Stomach (tissue), 9 donors: Measurements from ENCODE around the gene MIPOL1. TPM values are rescaled to one million over a fixed set of nuclear protein-coding genes. Genes with fewer than 3 reads are reported as not detected.

ENCODE experiments used
- DNase-seq, 2 donors: peaks; one replicate each; pipeline versions ENCODE4 v3.0.0 to v3.0.0-alpha.2; 2013 to 2019
- H3K27ac ChIP-seq, 5 donors: fragments of 200-600 bp in 4 of 5; sonication (generic) in 4 of 5; one replicate each; pipeline ENCODE4 v1.5.1; 2013 to 2019; ENCODE audit warnings: mild to moderate bottlenecking in 1 of 5, moderate library complexity in 1 of 5
- H3K27me3 ChIP-seq, 3 donors: fragments of 200-600 bp; sonication (generic); one replicate each; pipeline ENCODE4 v1.5.1; 2017 to 2019; ENCODE audit warnings: mixed run types in 1 of 3
- H3K36me3 ChIP-seq, 4 donors: fragments of 200-600 bp; sonication (generic); 1 replicate in 3 of 4; 2 replicates in 1 of 4; pipeline ENCODE4 v1.5.1; 2016 to 2019
- H3K4me1 ChIP-seq, 4 donors: fragments of 200-600 bp; sonication (generic); one replicate each; pipeline ENCODE4 v1.5.1; 2016 to 2019
- H3K4me3 ChIP-seq, 4 donors: fragments of 200-600 bp; sonication (generic) in 3 of 4; one replicate each; pipeline ENCODE4 v1.5.1; 2016 to 2019; ENCODE audit warnings: mild to moderate bottlenecking in 1 of 4
- H3K9me3 ChIP-seq, 4 donors: fragments of 200-600 bp; sonication (generic); one replicate each; pipeline ENCODE4 v1.5.1; 2016 to 2019
- EP300 ChIP-seq: sonication (generic); formaldehyde crosslinking; IDR thresholded peaks from one replicate; pipeline ENCODE4 v1.6.1; 2017; ENCODE audit warnings: antibody characterized with exemption
- POLR2A ChIP-seq, 4 donors: fragments of 450-650 bp; IDR thresholded peaks; one replicate each; pipeline ENCODE4 v1.6.1; 2016; ENCODE audit warnings: antibody characterized with exemption in 4 of 4, control low read depth in 2 of 4, mild to moderate bottlenecking in 1 of 4, moderate library complexity in 1 of 4
- POLR2AphosphoS5 ChIP-seq, 3 donors: sonication (generic); formaldehyde crosslinking; IDR thresholded peaks; one replicate each; pipeline ENCODE4 v1.6.1; 2016; ENCODE audit warnings: antibody characterized with exemption in 3 of 3
- whole genome bisulfite sequencing, 5 donors: extraction: QIAGEN DNeasy Blood & Tissue Kit in 3 of 5; methylation state at CpG; one replicate each; pipeline versions ENCODE4 v1.1.5 to v1.1.7; 2013 to 2018; 5-methylcytosine and 5-hydroxymethylcytosine counted together
- intact Hi-C: fragments of 100-400 bp; cut with DNase I; formaldehyde crosslinking; loops from one replicate; pipeline ENCODE4 v1.15.1; 2023; ENCODE audit warnings: low total_unique reads
- polyA plus RNA-seq, 3 donors: library from polyadenylated mRNA; stranded (reverse); fragments of 200-250 nt; gene quantifications; one replicate each; pipeline ENCODE4 v1.2.3, GENCODE V29; 2013
- total RNA-seq, 5 donors: library from RNA; depleted of rRNA; stranded (reverse); fragments of >200 nt; gene quantifications; one replicate each; pipeline versions ENCODE4 v1.1.0 to v1.2.3, GENCODE V29; 2014 to 2016
- TF ChIP-seq, protein P1 (sequence below), 7 experiments: fragments of 450-650 bp in 4 of 7; fragments of 200-600 bp in 3 of 7; sonication (generic) in 3 of 7; IDR thresholded peaks; one replicate each; pipeline ENCODE4 v1.5.1; 2016 to 2019; ENCODE audit warnings: antibody characterized with exemption in 7 of 7, control low read depth in 2 of 7, mild to moderate bottlenecking in 1 of 7
- donor health status: healthy with polysubstance abuse.
- donor health status: Bipolar disorder and iron deficiency.
- donor health status: healthy.

MIPOL1 gene
- total and polyA plus RNA-seq, 8 donors, result 2.2 to 133 (median 15.8) TPM

DNA sequence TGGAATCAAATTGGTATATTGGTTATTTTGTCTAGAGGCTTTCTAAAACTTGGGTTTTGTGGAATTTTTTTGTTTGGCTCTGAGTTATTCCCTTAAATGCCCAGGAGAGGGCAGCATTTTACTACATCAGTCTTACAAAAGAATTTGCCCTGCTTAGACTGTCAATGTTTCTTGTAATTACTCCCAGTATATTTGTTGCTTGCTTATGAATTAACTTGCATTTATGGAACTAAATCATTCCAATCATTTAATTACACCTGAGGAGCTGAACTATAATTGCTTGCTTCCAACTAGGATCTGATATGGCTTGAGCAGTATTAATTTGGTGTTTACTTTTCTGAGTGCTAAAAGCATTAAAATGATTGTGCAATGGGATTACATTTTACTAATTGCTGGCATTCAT lies 48.7 kb downstream of the MIPOL1 start:
- peaks cover 0 to 3% (median 0%) of the 10 kb centered on the region in 4 donors for H3K36me3 ChIP-seq
- peak overlapping the region in 3 of 5 donors; percentile 9 to 22 (median 16) for H3K27ac ChIP-seq
- no peak for TF ChIP-seq EP300
- no peak for TF ChIP-seq POLR2A (IDR thresholded peaks at IDR 0.05)
- no peak for TF ChIP-seq POLR2AphosphoS5 (IDR thresholded peaks at IDR 0.05)
- TF ChIP-seq, protein P1, sequence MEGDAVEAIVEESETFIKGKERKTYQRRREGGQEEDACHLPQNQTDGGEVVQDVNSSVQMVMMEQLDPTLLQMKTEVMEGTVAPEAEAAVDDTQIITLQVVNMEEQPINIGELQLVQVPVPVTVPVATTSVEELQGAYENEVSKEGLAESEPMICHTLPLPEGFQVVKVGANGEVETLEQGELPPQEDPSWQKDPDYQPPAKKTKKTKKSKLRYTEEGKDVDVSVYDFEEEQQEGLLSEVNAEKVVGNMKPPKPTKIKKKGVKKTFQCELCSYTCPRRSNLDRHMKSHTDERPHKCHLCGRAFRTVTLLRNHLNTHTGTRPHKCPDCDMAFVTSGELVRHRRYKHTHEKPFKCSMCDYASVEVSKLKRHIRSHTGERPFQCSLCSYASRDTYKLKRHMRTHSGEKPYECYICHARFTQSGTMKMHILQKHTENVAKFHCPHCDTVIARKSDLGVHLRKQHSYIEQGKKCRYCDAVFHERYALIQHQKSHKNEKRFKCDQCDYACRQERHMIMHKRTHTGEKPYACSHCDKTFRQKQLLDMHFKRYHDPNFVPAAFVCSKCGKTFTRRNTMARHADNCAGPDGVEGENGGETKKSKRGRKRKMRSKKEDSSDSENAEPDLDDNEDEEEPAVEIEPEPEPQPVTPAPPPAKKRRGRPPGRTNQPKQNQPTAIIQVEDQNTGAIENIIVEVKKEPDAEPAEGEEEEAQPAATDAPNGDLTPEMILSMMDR (IDR thresholded peaks at IDR 0.05), result peak in 5 of 7 experiments; percentile 51 to 82 (median 69)
- H3K9me3 ChIP-seq, result no peaks in the 10 kb centered on the region
- peak in 1 of 2 donors; percentile 76 for DNase-seq
- peaks cover 0 to 23% (median 0%) of the 10 kb centered on the region in 4 donors for H3K4me1 ChIP-seq
- no peak overlapping the region for H3K4me3 ChIP-seq
- intact Hi-C loops, result no loop called here
- no peaks in the 10 kb centered on the region for H3K27me3 ChIP-seq

DNA sequence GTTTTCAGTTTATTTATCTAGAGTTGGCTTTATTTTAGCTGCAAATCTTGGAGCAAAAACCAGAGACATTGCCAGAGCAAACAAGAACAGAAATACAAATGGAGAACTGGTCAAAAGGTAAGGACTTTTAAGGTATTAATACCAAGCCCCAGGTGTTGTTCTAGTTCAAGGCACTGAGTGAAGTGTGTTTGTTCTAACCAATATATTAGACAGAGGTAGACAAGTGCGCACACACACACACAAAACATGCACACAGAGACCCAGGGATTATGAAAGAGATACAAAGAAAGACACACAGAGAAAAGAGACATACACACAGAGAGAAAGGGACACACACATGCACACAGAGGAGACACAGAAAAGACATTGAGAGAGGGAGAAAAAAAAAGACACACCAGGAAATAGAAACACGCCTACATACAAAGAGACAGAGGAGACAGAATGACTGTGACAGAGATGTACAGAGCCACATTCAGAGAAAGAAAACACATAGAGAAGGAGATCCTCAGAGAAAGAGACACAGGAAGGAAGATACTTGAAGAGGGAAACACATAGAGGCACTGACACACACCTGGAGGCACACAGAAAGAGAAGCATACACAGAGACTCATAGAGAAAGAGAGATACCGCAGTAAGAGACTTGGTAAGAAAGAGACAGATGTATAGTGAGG lies 50.2 kb downstream of the MIPOL1 start:
- Histone ChIP-seq H3K36me3 (peaks cover 0 to 3% (median 0%) of the 10 kb centered on the region in 4 donors), H3K4me1 (peaks cover 0 to 30% (median 0%) of the 10 kb centered on the region in 4 donors), H3K4me3 (no peak overlapping the region), H3K9me3 (no peaks in the 10 kb centered on the region), H3K27me3 (no peaks in the 10 kb centered on the region), H3K27ac (peak overlapping the region; percentile 30 to 79 (median 49))
- intact Hi-C loops, result no loop called here
- peak in 1 of 2 donors; percentile 9 for DNase-seq
- TF ChIP-seq, protein P1 (IDR thresholded peaks at IDR 0.05), result no peak
- TF ChIP-seq POLR2A (IDR thresholded peaks at IDR 0.05) (no peak), EP300 (no peak), POLR2AphosphoS5 (IDR thresholded peaks at IDR 0.05) (no peak)
- WGBS, 5 donors, result 36 to 75% (median 55%) methylated on average over 3 of the region's 3 CpGs

DNA sequence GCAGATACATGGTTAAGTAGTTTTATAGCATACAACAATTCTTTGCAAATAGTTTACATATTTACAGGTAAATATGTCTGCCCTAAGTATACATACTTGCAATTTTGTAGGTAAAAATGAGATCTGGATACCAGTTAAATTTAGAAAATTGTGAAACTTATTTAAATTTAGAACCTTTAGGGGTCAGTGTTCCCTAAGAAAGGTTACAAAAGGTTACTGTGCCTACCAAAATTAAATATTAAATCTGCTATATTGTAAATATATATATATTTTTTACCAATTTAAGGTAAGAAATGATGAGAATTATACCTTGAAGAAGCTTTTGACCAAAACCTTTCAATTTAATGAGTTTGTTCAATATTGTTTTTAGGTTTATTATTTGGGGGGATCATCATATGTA lies 54.0 kb downstream of the MIPOL1 start:
- Histone ChIP-seq H3K4me1 (peaks cover 0 to 21% (median 0%) of the 10 kb centered on the region in 4 donors), H3K27me3 (no peaks in the 10 kb centered on the region), H3K27ac (no peak overlapping the region), H3K9me3 (no peaks in the 10 kb centered on the region), H3K4me3 (no peak overlapping the region), H3K36me3 (peaks cover 0 to 3% (median 0%) of the 10 kb centered on the region in 4 donors)
- intact Hi-C loops, result no loop called here
- DNase-seq, result no peak
- no peak for TF ChIP-seq POLR2AphosphoS5 (IDR thresholded peaks at IDR 0.05)
- TF ChIP-seq EP300, result no peak
- TF ChIP-seq POLR2A (IDR thresholded peaks at IDR 0.05), result no peak
- TF ChIP-seq, protein P1 (IDR thresholded peaks at IDR 0.05), result no peak

DNA sequence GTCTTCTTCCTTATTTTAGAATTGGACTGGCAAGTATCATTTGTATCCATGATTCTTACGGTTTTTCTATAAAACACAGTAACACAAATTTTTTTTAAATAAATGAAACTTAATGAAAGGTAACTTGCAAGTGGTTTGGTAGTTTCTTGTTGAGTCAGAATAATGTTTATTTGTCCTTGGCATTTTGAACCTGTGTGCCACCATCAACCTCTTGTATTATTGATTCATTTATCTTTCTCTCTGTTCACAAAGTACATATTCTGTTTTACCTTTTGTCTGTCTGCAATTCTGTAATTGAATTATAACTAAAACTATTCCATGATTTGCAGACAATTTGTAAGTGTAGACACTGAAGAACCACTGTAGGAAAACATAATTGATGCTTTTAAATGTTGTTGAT lies 54.7 kb downstream of the MIPOL1 start:
- intact Hi-C loops, result no loop called here
- 89 to 97% (median 89%) methylated on average over 1 of the region's 1 CpG for WGBS, 5 donors
- TF ChIP-seq POLR2A (IDR thresholded peaks at IDR 0.05) (no peak), EP300 (no peak), POLR2AphosphoS5 (IDR thresholded peaks at IDR 0.05) (no peak)
- TF ChIP-seq, protein P1 (IDR thresholded peaks at IDR 0.05), result no peak
- H3K36me3 ChIP-seq, result peaks cover 0 to 3% (median 0%) of the 10 kb centered on the region in 4 donors
- no peak for DNase-seq
- peaks cover 0 to 17% (median 0%) of the 10 kb centered on the region in 4 donors for H3K4me1 ChIP-seq
- no peaks in the 10 kb centered on the region for H3K9me3 ChIP-seq
- no peak overlapping the region for H3K4me3 ChIP-seq
- no peaks in the 10 kb centered on the region for H3K27me3 ChIP-seq
- no peak overlapping the region for H3K27ac ChIP-seq
